ENCODE results near the gene NASP.

DNA sequence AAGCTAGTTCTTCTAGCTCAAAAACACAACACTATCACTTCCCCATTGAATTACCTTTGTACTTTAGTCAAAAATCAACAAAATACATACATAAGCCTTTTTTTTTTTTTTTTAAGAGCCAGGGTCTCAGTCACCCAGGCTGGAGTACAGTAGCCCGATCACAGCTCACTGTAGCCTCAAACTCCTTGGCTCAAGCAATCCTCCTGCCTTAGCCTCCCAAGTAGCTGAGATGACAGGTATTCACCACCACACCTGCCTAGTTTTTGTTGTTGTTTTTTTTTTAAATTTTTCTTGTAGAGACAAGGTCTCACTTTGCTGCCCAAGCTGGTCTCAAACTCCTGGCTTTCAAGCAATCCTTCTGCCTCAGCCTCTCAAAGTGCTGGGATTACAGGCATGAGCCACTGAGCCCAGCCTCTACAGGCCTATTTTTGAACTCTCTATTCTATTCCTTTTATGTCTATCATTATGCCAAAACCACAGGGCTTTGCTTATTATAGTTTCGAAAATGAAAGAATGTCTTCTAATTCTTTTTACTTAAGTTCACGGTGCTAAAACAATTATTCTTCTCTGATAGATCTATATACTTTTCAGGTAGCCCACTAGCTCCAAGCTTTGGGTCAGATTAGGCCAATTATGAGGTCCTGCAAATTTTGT, 72.9 kb downstream of the NASP start:
- TF ChIP-seq NFYB (CRISPR knock-in tag; conservative IDR thresholded peaks at IDR 0.05; ENCODE audit: low read depth) (no peak), ETV6 (CRISPR knock-in tag; IDR thresholded peaks at IDR 0.05) (no peak), ZNF232 (CRISPR knock-in tag; IDR thresholded peaks at IDR 0.05) (no peak), KAT7 (CRISPR knock-in tag; IDR thresholded peaks at IDR 0.05; ENCODE audit: borderline replicate concordance) (no peak), FOXJ3 (CRISPR knock-in tag; IDR thresholded peaks at IDR 0.05; ENCODE audit: borderline replicate concordance) (no peak), SOX15 (CRISPR knock-in tag; IDR thresholded peaks at IDR 0.05) (no peak), CBFB (CRISPR knock-in tag; IDR thresholded peaks at IDR 0.05; ENCODE audit: low read depth) (no peak), ATF1 (CRISPR knock-in tag; IDR thresholded peaks at IDR 0.05) (no peak)
- TF ChIP-seq, protein P1, sequence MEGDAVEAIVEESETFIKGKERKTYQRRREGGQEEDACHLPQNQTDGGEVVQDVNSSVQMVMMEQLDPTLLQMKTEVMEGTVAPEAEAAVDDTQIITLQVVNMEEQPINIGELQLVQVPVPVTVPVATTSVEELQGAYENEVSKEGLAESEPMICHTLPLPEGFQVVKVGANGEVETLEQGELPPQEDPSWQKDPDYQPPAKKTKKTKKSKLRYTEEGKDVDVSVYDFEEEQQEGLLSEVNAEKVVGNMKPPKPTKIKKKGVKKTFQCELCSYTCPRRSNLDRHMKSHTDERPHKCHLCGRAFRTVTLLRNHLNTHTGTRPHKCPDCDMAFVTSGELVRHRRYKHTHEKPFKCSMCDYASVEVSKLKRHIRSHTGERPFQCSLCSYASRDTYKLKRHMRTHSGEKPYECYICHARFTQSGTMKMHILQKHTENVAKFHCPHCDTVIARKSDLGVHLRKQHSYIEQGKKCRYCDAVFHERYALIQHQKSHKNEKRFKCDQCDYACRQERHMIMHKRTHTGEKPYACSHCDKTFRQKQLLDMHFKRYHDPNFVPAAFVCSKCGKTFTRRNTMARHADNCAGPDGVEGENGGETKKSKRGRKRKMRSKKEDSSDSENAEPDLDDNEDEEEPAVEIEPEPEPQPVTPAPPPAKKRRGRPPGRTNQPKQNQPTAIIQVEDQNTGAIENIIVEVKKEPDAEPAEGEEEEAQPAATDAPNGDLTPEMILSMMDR (IDR thresholded peaks at IDR 0.05): no peak
- TF ChIP-seq, protein P2, sequence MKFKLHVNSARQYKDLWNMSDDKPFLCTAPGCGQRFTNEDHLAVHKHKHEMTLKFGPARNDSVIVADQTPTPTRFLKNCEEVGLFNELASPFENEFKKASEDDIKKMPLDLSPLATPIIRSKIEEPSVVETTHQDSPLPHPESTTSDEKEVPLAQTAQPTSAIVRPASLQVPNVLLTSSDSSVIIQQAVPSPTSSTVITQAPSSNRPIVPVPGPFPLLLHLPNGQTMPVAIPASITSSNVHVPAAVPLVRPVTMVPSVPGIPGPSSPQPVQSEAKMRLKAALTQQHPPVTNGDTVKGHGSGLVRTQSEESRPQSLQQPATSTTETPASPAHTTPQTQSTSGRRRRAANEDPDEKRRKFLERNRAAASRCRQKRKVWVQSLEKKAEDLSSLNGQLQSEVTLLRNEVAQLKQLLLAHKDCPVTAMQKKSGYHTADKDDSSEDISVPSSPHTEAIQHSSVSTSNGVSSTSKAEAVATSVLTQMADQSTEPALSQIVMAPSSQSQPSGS (CRISPR knock-in tag; IDR thresholded peaks at IDR 0.05; ENCODE audit: borderline replicate concordance, low read depth): no peak
- TF ChIP-seq, protein P3, sequence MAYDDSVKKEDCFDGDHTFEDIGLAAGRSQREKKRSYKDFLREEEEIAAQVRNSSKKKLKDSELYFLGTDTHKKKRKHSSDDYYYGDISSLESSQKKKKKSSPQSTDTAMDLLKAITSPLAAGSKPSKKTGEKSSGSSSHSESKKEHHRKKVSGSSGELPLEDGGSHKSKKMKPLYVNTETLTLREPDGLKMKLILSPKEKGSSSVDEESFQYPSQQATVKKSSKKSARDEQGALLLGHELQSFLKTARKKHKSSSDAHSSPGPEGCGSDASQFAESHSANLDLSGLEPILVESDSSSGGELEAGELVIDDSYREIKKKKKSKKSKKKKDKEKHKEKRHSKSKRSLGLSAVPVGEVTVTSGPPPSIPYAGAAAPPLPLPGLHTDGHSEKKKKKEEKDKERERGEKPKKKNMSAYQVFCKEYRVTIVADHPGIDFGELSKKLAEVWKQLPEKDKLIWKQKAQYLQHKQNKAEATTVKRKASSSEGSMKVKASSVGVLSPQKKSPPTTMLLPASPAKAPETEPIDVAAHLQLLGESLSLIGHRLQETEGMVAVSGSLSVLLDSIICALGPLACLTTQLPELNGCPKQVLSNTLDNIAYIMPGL (CRISPR knock-in tag; IDR thresholded peaks at IDR 0.05): no peak

All from WTC11 (cell line).